Astrocyte (in vitro differentiated cells and primary cell): ENCODE measurements around the gene PTPRN2. TPM values are rescaled to one million over a fixed set of nuclear protein-coding genes. Genes with fewer than 3 reads are reported as not detected.
A peak's percentile ranks its signal among the peaks of the same experiment; 100 is the strongest.

Experiments
- DNase-seq: peaks from one replicate; pipeline ENCODE4 v3.0.0-alpha.2; 2010; ENCODE audit warnings: low read depth
- FAIRE-seq: peaks from 2 replicates; lab custom pipeline; 2011; peaks lifted over from hg19 to GRCh38; lab: Jason Lieb, UNC
- H2AFZ ChIP-seq: 2 replicates; pipeline ENCODE4 v1.6.0; 2012; ENCODE audit warnings: low read depth, low read length, inconsistent platforms
- H3K27ac ChIP-seq: 2 replicates; pipeline ENCODE4 v1.5.1; 2011; ENCODE audit warnings: low read depth, low read length, inconsistent platforms
- H3K27me3 ChIP-seq: 2 replicates; pipeline ENCODE4 v1.6.0; 2011; ENCODE audit warnings: low read length, inconsistent platforms; ENCODE audit not compliant: insufficient read depth
- H3K36me3 ChIP-seq: 2 replicates; pipeline ENCODE4 v1.5.1; 2011; ENCODE audit warnings: low read length, inconsistent platforms; ENCODE audit not compliant: insufficient read depth
- H3K4me1 ChIP-seq: 2 replicates; pipeline ENCODE4 v1.5.1; 2011; ENCODE audit warnings: low read length, inconsistent platforms; ENCODE audit not compliant: insufficient read depth
- H3K4me2 ChIP-seq: 2 replicates; pipeline ENCODE4 v1.6.0; 2012; ENCODE audit warnings: low read length, inconsistent platforms
- H3K4me3 ChIP-seq: 2 replicates; pipeline ENCODE4 v1.5.1; 2011; ENCODE audit warnings: low read depth, mild to moderate bottlenecking, low read length, inconsistent platforms; ENCODE audit not compliant: insufficient read depth
- H3K79me2 ChIP-seq: 2 replicates; pipeline ENCODE4 v1.6.0; 2012; ENCODE audit warnings: mild to moderate bottlenecking, low read length, inconsistent platforms; ENCODE audit not compliant: insufficient read depth
- H3K9ac ChIP-seq: 2 replicates; pipeline ENCODE4 v1.6.0; 2012; ENCODE audit warnings: mild to moderate bottlenecking, low read length, inconsistent platforms
- H3K9me3 ChIP-seq: 2 replicates; pipeline ENCODE4 v1.5.1; 2012; ENCODE audit warnings: low read depth, mild to moderate bottlenecking, low read length, inconsistent platforms; ENCODE audit not compliant: insufficient read depth
- H4K20me1 ChIP-seq: 2 replicates; pipeline ENCODE4 v1.6.0; 2012; ENCODE audit warnings: low read length, inconsistent platforms; ENCODE audit not compliant: insufficient read depth
- H3K27ac Mint-ChIP-seq: one replicate; pipeline ENCODE4 v1.8.0; 2021; ENCODE audit warnings: mild to moderate bottlenecking, mixed read lengths; ENCODE audit not compliant: unreplicated experiment
- H3K27me3 Mint-ChIP-seq: one replicate; pipeline ENCODE4 v1.8.0; 2021; ENCODE audit warnings: low read depth, mixed read lengths; ENCODE audit not compliant: unreplicated experiment
- H3K36me3 Mint-ChIP-seq: one replicate; pipeline ENCODE4 v1.8.0; 2021; ENCODE audit warnings: low read depth, mixed read lengths; ENCODE audit not compliant: unreplicated experiment
- H3K4me1 Mint-ChIP-seq: one replicate; pipeline ENCODE4 v1.8.0; 2021; ENCODE audit warnings: low read depth, mixed read lengths; ENCODE audit not compliant: unreplicated experiment
- H3K4me3 Mint-ChIP-seq: one replicate; pipeline ENCODE4 v1.8.0; 2021; ENCODE audit warnings: mild to moderate bottlenecking, moderate library complexity, mixed read lengths; ENCODE audit not compliant: unreplicated experiment
- H3K9me3 Mint-ChIP-seq: one replicate; pipeline ENCODE4 v1.8.0; 2021; ENCODE audit warnings: mild to moderate bottlenecking, mixed read lengths; ENCODE audit not compliant: unreplicated experiment
- CTCF ChIP-seq: IDR thresholded peaks from 2 replicates; pipeline ENCODE4 v1.5.1; 2011; ENCODE audit warnings: low read depth, mild to moderate bottlenecking, inconsistent platforms, low read length, moderate library complexity; ENCODE audit not compliant: insufficient read depth
- EZH2 ChIP-seq: IDR thresholded peaks from 2 replicates; pipeline ENCODE4 v1.6.1; 2012; ENCODE audit warnings: mild to moderate bottlenecking, low read length, inconsistent platforms; ENCODE audit not compliant: insufficient read depth
- total RNA-seq: library from RNA; stranded (reverse); gene quantifications from 2 replicates; pipeline ENCODE4 v1.2.1, GENCODE V29; 2021

The PTPRN2 gene
- total RNA-seq, 1 donor from 2014 or later, result 0.09 TPM

- H3K9me3 ChIP-seq, result peaks cover 12% of the 10 kb centered on the region
- no peak overlapping the region for H3K27ac Mint-ChIP-seq
These were observed 270.1 kb downstream of the PTPRN2 start for GRCh38 chr7:158317238-158318205.

GRCh38 chr7:158316466-158317031 lies 271.1 kb downstream of the PTPRN2 start:
- Mint-ChIP-seq H3K27me3 (no peaks in the 10 kb centered on the region), H3K36me3 (no peaks in the 10 kb centered on the region), H3K4me1 (no peaks in the 10 kb centered on the region), H3K27ac (no peak overlapping the region), H3K4me3 (no peak overlapping the region), H3K9me3 (peaks cover 26% of the 10 kb centered on the region)
- Histone ChIP-seq H3K36me3 (no peaks in the 10 kb centered on the region), H3K9ac (no peak overlapping the region), H3K4me1 (no peaks in the 10 kb centered on the region), H2AFZ (no peak overlapping the region), H3K79me2 (no peaks in the 10 kb centered on the region), H3K4me3 (no peak overlapping the region), H3K9me3 (peaks cover 21% of the 10 kb centered on the region), H3K27me3 (no peaks in the 10 kb centered on the region), H3K27ac (no peak overlapping the region), H3K4me2 (no peak overlapping the region), H4K20me1 (no peaks in the 10 kb centered on the region)
- no peak for FAIRE-seq
- TF ChIP-seq CTCF (no peak), EZH2 (no peak)
- no peak for DNase-seq

More at GRCh38 chr7:158317238-158318205, 270.1 kb downstream of the PTPRN2 start:
- Histone ChIP-seq H4K20me1 (no peaks in the 10 kb centered on the region), H3K9ac (no peak overlapping the region), H3K36me3 (no peaks in the 10 kb centered on the region), H3K27me3 (no peaks in the 10 kb centered on the region), H2AFZ (peak overlapping the region; percentile 71), H3K4me2 (peak overlapping the region; percentile 75), H3K4me3 (peak overlapping the region; percentile 5), H3K79me2 (no peaks in the 10 kb centered on the region), H3K27ac (no peak overlapping the region), H3K4me1 (no peaks in the 10 kb centered on the region)
- FAIRE-seq, result no peak
- Mint-ChIP-seq H3K9me3 (peaks cover 24% of the 10 kb centered on the region), H3K27me3 (no peaks in the 10 kb centered on the region), H3K36me3 (no peaks in the 10 kb centered on the region), H3K4me1 (no peaks in the 10 kb centered on the region), H3K4me3 (no peak overlapping the region)
- no peak for TF ChIP-seq CTCF
- TF ChIP-seq EZH2, result no peak
- DNase-seq, result no peak
